ENCODE data around the gene CD47. TPM values are rescaled to one million over a fixed set of nuclear protein-coding genes. Genes with fewer than 3 reads are reported as not detected.

Gene CD47
- total RNA-seq, 2 experiments from 2014 or later: 136 to 137 TPM

DNA sequence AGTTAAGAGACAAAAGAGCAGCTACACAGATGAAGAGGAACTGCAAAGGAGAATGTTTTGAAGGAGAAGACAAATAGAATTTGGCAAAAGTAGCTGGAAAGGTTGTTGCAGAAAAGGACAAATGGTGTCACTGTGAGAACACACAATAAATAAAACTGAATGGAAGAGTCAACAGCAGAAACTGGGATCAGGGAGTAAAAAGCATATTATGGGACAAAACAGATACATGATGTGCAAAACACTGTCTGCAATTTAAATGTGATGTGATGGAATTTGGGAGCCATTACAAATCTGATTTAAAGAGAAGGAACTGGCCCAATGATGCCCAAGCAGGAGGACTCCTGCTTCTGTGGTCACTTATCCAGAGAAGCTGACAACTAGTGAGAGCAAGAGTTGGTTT, 46.1 kb downstream of the CD47 start:
- DNase-seq (no peak), ATAC-seq (no peak)
- peaks cover 59% of the 10 kb centered on the region for H3K36me3 Mint-ChIP-seq (ENCODE audit: low read depth)
- no peaks in the 10 kb centered on the region for H3K27me3 Mint-ChIP-seq (ENCODE audit: low read depth)
- ChIA-PET CTCF (interaction anchor here (0.9 to 3.1 kb wide), 3 partner anchors 11 to 433 kb away, joined by 3 to 11 read pairs (median 5); no protein-coding TSS in a partner anchor), POLR2A (no interaction called here)
- no peak overlapping the region for H3K4me3 Mint-ChIP-seq
- peaks cover 17% of the 10 kb centered on the region for H3K4me1 Mint-ChIP-seq (ENCODE audit: low read depth)
- H3K27ac Mint-ChIP-seq: no peak overlapping the region
- H3K9me3 Mint-ChIP-seq (ENCODE audit: insufficient read depth): no peaks in the 10 kb centered on the region

DNA sequence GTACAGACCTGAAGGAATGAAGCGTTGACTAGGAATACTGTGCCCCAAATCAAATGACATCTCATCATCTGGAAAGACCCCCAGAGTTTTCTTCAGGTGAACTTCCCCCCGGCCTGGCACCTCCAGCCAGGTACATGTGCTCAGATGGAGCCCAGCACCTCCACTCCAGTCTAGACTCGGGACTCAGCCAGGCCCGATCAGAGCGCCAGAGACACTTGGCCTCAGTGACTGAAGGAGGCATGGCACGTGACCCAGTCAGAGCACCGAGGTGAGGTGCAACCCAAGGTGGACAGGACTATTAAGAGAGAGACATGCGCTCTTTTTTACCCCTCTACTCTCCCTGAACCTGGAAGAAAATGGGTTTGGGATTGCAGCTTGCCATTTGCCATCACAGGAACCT, 48.5 kb downstream of the CD47 start:
- POLR2A ChIA-PET: interaction anchor here (0.6 kb wide), 1 partner anchor 81 kb away, joined by 3 read pairs; no protein-coding TSS in a partner anchor
- ATAC-seq (no peak), DNase-seq (no peak)
- peaks cover 54% of the 10 kb centered on the region for H3K36me3 Mint-ChIP-seq (ENCODE audit: low read depth)
- no peaks in the 10 kb centered on the region for H3K27me3 Mint-ChIP-seq (ENCODE audit: low read depth)
- H3K4me3 Mint-ChIP-seq: no peak overlapping the region
- peaks cover 4% of the 10 kb centered on the region for H3K4me1 Mint-ChIP-seq (ENCODE audit: low read depth)
- no peak overlapping the region for H3K27ac Mint-ChIP-seq
- CTCF ChIA-PET: interaction anchor here (1.4 to 1.7 kb wide), 2 partner anchors 8 to 11 kb away, joined by 3 to 11 read pairs; no protein-coding TSS in a partner anchor
- no peaks in the 10 kb centered on the region for H3K9me3 Mint-ChIP-seq (ENCODE audit: insufficient read depth)

DNA sequence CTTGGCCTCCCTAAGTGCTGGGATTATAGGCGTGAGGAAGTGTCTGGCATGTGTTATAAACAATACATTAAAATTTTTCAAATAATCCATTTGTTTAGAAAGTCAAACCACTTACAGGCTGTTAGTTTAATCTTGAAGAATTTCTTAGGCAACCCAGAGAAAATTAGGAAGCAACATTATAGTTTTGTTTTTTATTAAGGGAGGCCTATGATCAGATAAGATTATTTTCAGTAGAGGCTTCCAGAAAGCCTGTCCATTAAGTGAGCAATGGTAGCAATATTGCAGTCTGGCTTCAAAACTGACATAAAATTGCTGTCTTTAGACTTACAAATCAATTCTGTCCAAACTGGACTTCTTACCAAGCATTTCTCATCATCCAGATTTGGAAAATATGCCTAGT, 49.6 kb downstream of the CD47 start:
- no peak overlapping the region for H3K27ac Mint-ChIP-seq
- ChIA-PET POLR2A (no interaction called here), CTCF (interaction anchor here (0.9 kb wide), 1 partner anchor 12 kb away, joined by 4 read pairs; no protein-coding TSS in a partner anchor)
- H3K4me3 Mint-ChIP-seq: no peak overlapping the region
- H3K27me3 Mint-ChIP-seq (ENCODE audit: low read depth): no peaks in the 10 kb centered on the region
- H3K9me3 Mint-ChIP-seq (ENCODE audit: insufficient read depth): no peaks in the 10 kb centered on the region
- H3K4me1 Mint-ChIP-seq (ENCODE audit: low read depth): peaks cover 6% of the 10 kb centered on the region
- DNase-seq (no peak), ATAC-seq (no peak)
- peaks cover 46% of the 10 kb centered on the region for H3K36me3 Mint-ChIP-seq (ENCODE audit: low read depth)

DNA sequence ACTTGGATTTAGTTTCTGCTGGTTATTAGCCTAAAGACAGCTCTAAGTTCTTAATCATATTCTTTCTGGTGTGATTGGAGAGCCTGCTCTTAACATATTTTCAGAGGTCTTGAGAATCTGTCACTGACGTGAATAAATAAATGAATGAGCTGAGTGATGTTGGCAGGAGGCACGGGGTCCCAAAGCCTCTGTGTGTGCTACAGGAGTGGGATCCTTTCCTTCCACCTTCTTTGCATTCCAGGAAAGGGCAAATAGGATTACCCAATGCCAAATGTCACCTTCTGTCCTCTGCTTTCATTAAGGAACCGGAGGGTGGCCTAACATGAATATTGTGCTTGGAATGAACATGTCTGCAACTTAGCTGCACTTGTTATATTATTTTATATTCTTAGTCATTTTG, 53.1 kb downstream of the CD47 start:
- DNase-seq: no peak
- H3K27me3 Mint-ChIP-seq (ENCODE audit: low read depth): no peaks in the 10 kb centered on the region
- no peak for ATAC-seq
- peak overlapping the region; percentile 37 for H3K27ac Mint-ChIP-seq
- ChIA-PET POLR2A (no interaction called here), CTCF (interaction anchor here (0.8 kb wide), 1 partner anchor 111 kb away, joined by 3 read pairs; no protein-coding TSS in a partner anchor)
- no peak overlapping the region for H3K4me3 Mint-ChIP-seq
- H3K36me3 Mint-ChIP-seq (ENCODE audit: low read depth): peaks cover 52% of the 10 kb centered on the region
- peaks cover 11% of the 10 kb centered on the region for H3K4me1 Mint-ChIP-seq (ENCODE audit: low read depth)
- H3K9me3 Mint-ChIP-seq (ENCODE audit: insufficient read depth): no peaks in the 10 kb centered on the region

DNA sequence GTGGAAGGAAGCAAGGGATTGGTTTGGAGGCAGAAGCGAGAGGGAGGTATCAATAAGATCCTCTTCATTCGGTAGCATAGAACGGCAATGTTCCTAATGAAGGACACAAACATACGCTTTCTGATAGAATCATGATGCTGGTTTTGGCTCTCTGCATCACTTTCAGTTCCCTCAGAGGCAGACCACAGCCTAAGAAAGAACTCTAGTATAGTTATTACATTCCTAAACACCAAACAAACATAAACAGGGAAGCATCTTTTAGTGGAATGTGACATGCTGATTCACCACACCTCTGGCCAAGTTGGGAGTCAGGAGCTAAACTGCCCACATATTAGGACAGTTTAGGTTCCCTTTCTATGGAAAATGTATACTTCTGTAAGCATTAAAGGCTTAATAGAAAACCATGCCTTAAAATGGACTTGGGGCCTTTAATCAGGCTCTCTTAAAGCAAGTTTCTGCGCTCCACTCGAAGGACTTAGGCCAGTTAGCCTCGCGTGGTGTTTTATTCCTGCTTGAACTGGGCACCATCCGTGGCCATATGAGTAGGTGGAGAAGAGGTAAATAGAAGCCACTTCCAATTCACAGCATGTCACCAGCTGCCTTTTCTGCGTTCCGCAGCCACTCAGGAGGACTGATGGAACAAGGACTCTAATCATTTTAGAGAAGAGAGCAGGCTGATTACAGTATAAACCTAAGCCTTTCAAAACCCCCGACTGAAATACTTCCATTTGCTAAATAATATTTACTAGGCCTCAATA, 53.7 kb downstream of the CD47 start:
- ChIA-PET CTCF (interaction anchor here (0.8 kb wide), 1 partner anchor 110 kb away, joined by 3 read pairs; no protein-coding TSS in a partner anchor), POLR2A (no interaction called here)
- no peak for DNase-seq
- H3K4me1 Mint-ChIP-seq (ENCODE audit: low read depth): peaks cover 11% of the 10 kb centered on the region
- no peak overlapping the region for H3K4me3 Mint-ChIP-seq
- no peaks in the 10 kb centered on the region for H3K27me3 Mint-ChIP-seq (ENCODE audit: low read depth)
- H3K9me3 Mint-ChIP-seq (ENCODE audit: insufficient read depth): no peaks in the 10 kb centered on the region
- H3K27ac Mint-ChIP-seq: no peak overlapping the region
- H3K36me3 Mint-ChIP-seq (ENCODE audit: low read depth): peaks cover 47% of the 10 kb centered on the region
- no peak for ATAC-seq

DNA sequence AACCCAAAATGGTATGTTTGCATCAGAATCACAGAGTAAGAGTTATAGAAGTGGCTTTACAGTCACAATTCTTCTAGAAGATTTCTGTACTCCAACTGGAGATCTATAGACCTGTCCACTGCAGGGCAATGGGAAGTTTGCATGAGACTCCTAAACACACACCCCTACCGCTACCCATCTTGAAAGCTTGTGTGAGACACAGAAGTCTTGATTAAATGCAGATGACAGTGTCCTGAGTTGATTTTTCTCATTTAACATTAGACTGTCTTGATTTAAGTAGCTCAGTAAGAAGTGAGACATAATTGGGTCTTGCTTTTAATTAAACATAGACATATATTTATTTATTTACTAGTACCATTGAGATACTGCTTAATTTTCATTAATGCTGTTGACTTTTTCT, 54.4 kb downstream of the CD47 start:
- Mint-ChIP-seq H3K4me1 (ENCODE audit: low read depth) (peaks cover 11% of the 10 kb centered on the region), H3K27me3 (ENCODE audit: low read depth) (no peaks in the 10 kb centered on the region), H3K27ac (no peak overlapping the region), H3K9me3 (ENCODE audit: insufficient read depth) (no peaks in the 10 kb centered on the region), H3K36me3 (ENCODE audit: low read depth) (peaks cover 42% of the 10 kb centered on the region), H3K4me3 (no peak overlapping the region)
- ATAC-seq (no peak), DNase-seq (no peak)
- ChIA-PET CTCF (no interaction called here), POLR2A (no interaction called here)

DNA sequence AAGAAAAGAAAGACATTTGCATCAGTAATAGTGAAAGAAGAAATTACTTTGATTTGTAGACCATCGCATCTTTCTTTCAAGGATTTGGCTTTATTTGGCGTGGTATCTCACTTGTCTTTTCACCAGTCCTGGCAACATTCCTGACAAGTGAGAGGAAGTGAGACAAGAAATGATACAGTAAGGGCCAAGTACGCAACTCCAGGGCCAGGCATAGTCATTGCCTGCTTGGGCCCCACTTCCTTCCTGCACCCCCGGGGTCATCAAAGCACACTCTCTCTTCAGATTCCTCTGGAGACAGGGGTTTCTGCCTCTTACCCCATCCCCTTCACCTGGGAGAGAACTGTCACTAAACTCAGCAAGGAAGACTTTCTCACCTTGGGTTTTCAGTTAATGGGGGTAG, 55.1 kb downstream of the CD47 start:
- Mint-ChIP-seq H3K9me3 (ENCODE audit: insufficient read depth) (no peaks in the 10 kb centered on the region), H3K27ac (peak overlapping the region; percentile 53), H3K27me3 (ENCODE audit: low read depth) (no peaks in the 10 kb centered on the region), H3K36me3 (ENCODE audit: low read depth) (peaks cover 47% of the 10 kb centered on the region), H3K4me3 (no peak overlapping the region), H3K4me1 (ENCODE audit: low read depth) (peaks cover 11% of the 10 kb centered on the region)
- DNase-seq (no peak), ATAC-seq (no peak)
- ChIA-PET CTCF (no interaction called here), POLR2A (no interaction called here)

DNA sequence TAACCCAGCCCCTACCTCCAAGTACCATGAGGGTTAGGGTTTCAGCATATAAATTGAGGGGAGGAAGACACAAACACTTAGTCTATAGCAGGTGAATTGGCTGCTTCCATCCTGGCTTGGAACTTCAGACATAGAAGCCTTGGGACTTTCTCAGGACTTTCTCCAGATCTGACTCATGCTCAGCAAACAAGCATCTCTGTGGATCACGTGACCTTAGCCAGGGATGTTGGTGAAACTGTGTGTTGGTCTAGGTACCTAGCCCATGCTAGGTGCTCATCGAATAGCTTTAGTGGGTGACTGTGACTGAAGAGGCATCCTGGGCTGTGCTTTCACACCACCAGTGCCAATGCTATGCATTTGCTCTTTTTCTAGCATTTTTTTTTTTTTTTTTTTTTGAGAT, 58.9 kb downstream of the CD47 start:
- Mint-ChIP-seq H3K4me3 (no peak overlapping the region), H3K27ac (no peak overlapping the region), H3K27me3 (ENCODE audit: low read depth) (no peaks in the 10 kb centered on the region), H3K4me1 (ENCODE audit: low read depth) (peaks cover 17% of the 10 kb centered on the region), H3K9me3 (ENCODE audit: insufficient read depth) (peaks cover 8% of the 10 kb centered on the region), H3K36me3 (ENCODE audit: low read depth) (peaks cover 47% of the 10 kb centered on the region)
- no peak for ATAC-seq
- ChIA-PET CTCF (no interaction called here), POLR2A (no interaction called here)
- DNase-seq: no peak

DNA sequence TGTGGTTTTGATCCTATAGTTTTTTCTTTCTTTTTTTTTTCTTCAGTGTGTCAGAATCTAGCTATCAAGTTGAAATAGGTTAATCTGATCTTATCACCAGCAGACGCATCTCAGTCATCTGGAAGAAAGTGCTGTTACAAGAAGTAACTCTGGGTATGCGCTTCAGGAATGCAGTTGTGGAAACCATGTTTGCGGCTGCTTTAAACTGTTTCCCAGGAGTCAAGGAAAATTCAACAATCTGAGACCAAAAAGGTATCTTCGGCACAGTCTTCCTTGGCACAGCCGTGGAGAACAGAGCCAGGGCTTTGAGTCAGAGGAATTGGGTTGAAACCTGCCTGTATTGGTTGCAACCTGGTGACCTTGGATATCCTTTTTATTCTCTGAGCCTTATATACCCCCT, 59.9 kb downstream of the CD47 start:
- Mint-ChIP-seq H3K27ac (no peak overlapping the region), H3K4me1 (ENCODE audit: low read depth) (peaks cover 16% of the 10 kb centered on the region), H3K27me3 (ENCODE audit: low read depth) (no peaks in the 10 kb centered on the region), H3K4me3 (no peak overlapping the region), H3K36me3 (ENCODE audit: low read depth) (peaks cover 47% of the 10 kb centered on the region), H3K9me3 (ENCODE audit: insufficient read depth) (peaks cover 9% of the 10 kb centered on the region)
- ATAC-seq (no peak), DNase-seq (no peak)
- CTCF ChIA-PET: no interaction called here
- POLR2A ChIA-PET: no interaction called here

DNA sequence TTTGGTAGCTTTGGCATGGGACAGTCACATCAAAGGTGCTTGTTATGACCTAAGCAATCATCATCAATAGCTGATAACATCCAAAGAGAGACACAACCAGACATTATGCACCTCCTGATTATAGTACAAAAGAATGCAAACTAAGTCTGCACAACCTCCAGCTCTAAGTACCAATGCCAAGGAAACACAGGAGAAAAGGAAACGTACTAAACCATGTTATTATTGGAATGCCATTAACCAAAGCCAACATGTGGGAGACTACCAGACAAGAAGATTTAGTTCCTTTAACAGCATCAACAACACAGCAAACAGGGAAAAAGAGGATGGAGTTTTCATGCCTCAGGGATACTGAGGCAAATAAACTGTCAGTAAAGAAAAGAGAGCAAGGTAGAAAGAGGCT, 61.4 kb downstream of the CD47 start:
- ATAC-seq: no peak
- ChIA-PET CTCF (no interaction called here), POLR2A (no interaction called here)
- no peak for DNase-seq
- Mint-ChIP-seq H3K4me1 (ENCODE audit: low read depth) (peaks cover 10% of the 10 kb centered on the region), H3K36me3 (ENCODE audit: low read depth) (peaks cover 45% of the 10 kb centered on the region), H3K9me3 (ENCODE audit: insufficient read depth) (peaks cover 9% of the 10 kb centered on the region), H3K4me3 (no peak overlapping the region), H3K27me3 (ENCODE audit: low read depth) (no peaks in the 10 kb centered on the region), H3K27ac (no peak overlapping the region)

DNA sequence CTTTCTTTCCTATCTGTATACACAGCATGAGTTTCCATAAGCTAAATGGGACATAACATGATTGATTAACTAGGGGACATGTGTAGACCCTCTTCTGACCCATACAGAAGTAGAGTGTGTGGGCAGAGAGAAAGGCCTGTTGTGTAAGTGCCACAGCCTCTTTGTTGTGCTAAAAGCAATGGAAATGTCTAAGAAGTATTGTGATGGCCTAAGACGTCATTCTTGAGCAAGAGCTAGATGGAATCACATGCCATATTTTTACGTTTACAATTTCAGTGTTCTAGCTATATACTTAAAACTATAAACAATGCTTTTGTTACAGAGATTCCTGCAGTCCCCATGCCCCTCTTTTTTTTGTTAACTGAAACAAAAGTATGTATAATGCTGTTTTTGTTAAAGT, 61.9 kb downstream of the CD47 start:
- CTCF ChIA-PET: no interaction called here
- H3K9me3 Mint-ChIP-seq (ENCODE audit: insufficient read depth): peaks cover 9% of the 10 kb centered on the region
- no peak overlapping the region for H3K4me3 Mint-ChIP-seq
- peaks cover 40% of the 10 kb centered on the region for H3K36me3 Mint-ChIP-seq (ENCODE audit: low read depth)
- DNase-seq (no peak), ATAC-seq (no peak)
- H3K27ac Mint-ChIP-seq: no peak overlapping the region
- H3K27me3 Mint-ChIP-seq (ENCODE audit: low read depth): no peaks in the 10 kb centered on the region
- peaks cover 10% of the 10 kb centered on the region for H3K4me1 Mint-ChIP-seq (ENCODE audit: low read depth)
- POLR2A ChIA-PET: no interaction called here

DNA sequence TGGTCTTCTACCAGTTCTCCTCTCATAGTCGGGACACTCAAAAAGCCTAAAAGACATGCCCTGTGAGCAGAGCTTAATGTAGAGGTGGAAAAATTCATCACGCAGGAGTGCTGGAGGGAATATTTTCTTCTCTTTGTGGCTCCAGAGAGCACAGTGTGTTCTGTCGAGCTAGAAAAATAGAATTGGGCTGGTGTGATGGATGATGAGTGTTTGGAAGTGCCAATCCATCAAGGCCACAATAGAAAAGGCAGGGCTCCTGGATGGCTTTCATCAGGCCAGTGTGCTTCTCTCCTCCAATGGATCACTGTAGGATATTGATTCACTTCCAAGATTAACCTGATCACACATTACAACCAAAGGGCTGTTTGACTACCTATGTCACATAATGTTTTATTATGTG, 65.7 kb downstream of the CD47 start:
- no peak overlapping the region for H3K27ac Mint-ChIP-seq
- peaks cover 10% of the 10 kb centered on the region for H3K4me1 Mint-ChIP-seq (ENCODE audit: low read depth)
- CTCF ChIA-PET: interaction anchor here (0.9 to 1.3 kb wide), 2 partner anchors 87 to 97 kb away, joined by 3 read pairs; no protein-coding TSS in a partner anchor
- POLR2A ChIA-PET: interaction anchor here (0.5 kb wide), 1 partner anchor 425 kb away, joined by 3 read pairs; no protein-coding TSS in a partner anchor
- peaks cover 9% of the 10 kb centered on the region for H3K9me3 Mint-ChIP-seq (ENCODE audit: insufficient read depth)
- no peak for ATAC-seq
- no peak overlapping the region for H3K4me3 Mint-ChIP-seq
- H3K27me3 Mint-ChIP-seq (ENCODE audit: low read depth): no peaks in the 10 kb centered on the region
- DNase-seq: no peak
- H3K36me3 Mint-ChIP-seq (ENCODE audit: low read depth): peaks cover 22% of the 10 kb centered on the region
